ENCODE data around the gene ABCD3.

DNA sequence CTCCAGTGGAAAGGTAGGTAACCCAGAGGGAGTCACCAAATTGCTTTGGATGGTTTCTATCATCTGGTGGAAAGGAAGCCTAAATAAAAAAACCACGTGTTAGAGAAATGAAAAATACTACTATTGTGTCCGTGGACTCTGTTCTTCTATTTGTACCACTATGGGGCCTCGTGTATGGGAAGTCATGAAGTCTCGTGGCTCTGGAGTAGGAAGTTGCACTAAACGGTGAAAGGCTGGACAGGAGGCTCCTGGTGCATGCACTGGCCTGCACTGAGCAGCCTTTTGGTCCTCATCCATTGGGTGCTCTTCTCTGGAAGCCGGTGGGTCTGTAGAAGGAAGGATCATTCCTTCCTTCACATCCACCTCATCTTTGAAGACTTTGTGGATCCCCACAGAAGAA is 106.3 kb downstream of the ABCD3 start:
- TF ChIP-seq, protein P1, sequence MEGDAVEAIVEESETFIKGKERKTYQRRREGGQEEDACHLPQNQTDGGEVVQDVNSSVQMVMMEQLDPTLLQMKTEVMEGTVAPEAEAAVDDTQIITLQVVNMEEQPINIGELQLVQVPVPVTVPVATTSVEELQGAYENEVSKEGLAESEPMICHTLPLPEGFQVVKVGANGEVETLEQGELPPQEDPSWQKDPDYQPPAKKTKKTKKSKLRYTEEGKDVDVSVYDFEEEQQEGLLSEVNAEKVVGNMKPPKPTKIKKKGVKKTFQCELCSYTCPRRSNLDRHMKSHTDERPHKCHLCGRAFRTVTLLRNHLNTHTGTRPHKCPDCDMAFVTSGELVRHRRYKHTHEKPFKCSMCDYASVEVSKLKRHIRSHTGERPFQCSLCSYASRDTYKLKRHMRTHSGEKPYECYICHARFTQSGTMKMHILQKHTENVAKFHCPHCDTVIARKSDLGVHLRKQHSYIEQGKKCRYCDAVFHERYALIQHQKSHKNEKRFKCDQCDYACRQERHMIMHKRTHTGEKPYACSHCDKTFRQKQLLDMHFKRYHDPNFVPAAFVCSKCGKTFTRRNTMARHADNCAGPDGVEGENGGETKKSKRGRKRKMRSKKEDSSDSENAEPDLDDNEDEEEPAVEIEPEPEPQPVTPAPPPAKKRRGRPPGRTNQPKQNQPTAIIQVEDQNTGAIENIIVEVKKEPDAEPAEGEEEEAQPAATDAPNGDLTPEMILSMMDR (conservative IDR thresholded peaks at IDR 0.05; ENCODE audit: low read length) = no peak
- TF ChIP-seq EZH2phosphoT487 (IDR thresholded peaks at IDR 0.05; ENCODE audit: borderline replicate concordance) = no peak
